ENCODE results near the gene LYSMD4. TPM values are rescaled to one million over a fixed set of nuclear protein-coding genes. Genes with fewer than 3 reads are reported as not detected.
"Not testable (repeated sequence)": the region's sequence is repeated elsewhere in the genome, so short reads cannot be mapped to it uniquely, and the experiment has no call there.

The LYSMD4 gene
- total and polyA plus RNA-seq, 2 donors, result 6.4 to 10.7 TPM

DNA sequence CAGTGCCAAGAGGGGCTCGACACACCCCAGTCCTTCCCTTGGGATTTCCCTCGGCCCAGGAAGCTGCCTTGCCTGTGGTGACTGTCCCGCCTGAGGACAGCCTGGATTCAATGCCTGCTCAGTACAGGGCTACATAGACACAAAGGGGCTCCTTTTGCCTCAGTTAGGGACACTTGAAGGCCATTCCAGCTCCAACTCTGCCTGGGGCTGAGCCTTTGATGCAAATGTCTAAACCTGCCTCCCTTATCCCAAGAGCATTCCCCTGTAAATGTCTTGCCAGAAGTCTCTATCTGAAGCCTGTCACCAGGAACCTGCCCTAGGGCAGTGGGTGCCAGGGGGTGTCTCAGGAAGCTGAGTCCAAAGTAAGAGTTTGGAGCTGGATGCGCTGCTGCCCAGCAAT is 19.3 kb upstream of the LYSMD4 start:
- peaks cover 2 to 4% of the 10 kb centered on the region in 2 donors for H3K4me1 ChIP-seq (ENCODE audit: control insufficient read depth in 2 of 2, insufficient read depth in 2 of 2, low read length in 2 of 2)
- H3K4me3 ChIP-seq (ENCODE audit: low read length in 2 of 2), result no peak overlapping the region
- no peak for DNase-seq (ENCODE audit: low read depth in 6 of 9, low spot score in 9 of 9)
- H3K9me3 ChIP-seq (ENCODE audit: control insufficient read depth in 2 of 2, insufficient read depth in 1 of 2, low read length in 1 of 2), result no peaks in the 10 kb centered on the region
- WGBS, result 89% methylated on average over 4 of the region's 4 CpGs
- H3K27ac ChIP-seq (ENCODE audit: low read depth in 1 of 2, low read length in 1 of 2), result no peak overlapping the region
- no peaks in the 10 kb centered on the region for H3K27me3 ChIP-seq (ENCODE audit: control insufficient read depth in 2 of 2, insufficient read depth in 1 of 2, low read length in 1 of 2)
- no peaks in the 10 kb centered on the region for H3K36me3 ChIP-seq (ENCODE audit: control insufficient read depth in 2 of 2, insufficient read depth in 2 of 2, low read length in 1 of 2)

DNA sequence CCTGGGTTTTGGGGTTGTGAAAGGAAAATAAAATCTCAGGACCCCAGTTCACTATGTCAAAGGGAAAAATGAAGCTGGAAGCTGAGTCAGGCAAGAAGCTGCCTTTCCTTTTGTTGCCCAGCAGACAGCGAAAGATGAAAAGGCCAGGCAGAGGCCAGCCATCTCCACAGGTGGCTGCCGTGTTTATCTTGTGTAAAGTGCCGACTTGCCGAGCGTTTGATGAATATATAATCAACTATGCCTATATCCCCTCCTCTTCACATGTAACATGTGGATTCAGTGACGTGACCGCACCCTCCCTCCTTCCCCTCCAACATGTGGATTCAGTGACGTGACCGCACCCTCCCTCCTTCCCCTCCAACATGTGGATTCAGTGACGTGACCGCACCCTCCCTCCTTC is 17.1 kb upstream of the LYSMD4 start:
- DNase-seq (ENCODE audit: low read depth in 6 of 9, low spot score in 9 of 9); H3K27me3 ChIP-seq (ENCODE audit: control insufficient read depth in 2 of 2, insufficient read depth in 1 of 2, low read length in 1 of 2); H3K36me3 ChIP-seq (ENCODE audit: control insufficient read depth in 2 of 2, insufficient read depth in 2 of 2, low read length in 1 of 2); H3K4me1 ChIP-seq (ENCODE audit: control insufficient read depth in 2 of 2, insufficient read depth in 2 of 2, low read length in 2 of 2); H3K27ac ChIP-seq (ENCODE audit: low read depth in 1 of 2, low read length in 1 of 2); H3K4me3 ChIP-seq (ENCODE audit: low read length in 2 of 2); H3K9me3 ChIP-seq (ENCODE audit: control insufficient read depth in 2 of 2, insufficient read depth in 1 of 2, low read length in 1 of 2): not testable (repeated sequence)
- WGBS, result 93% methylated on average over 11 of the region's 11 CpGs

- Histone ChIP-seq H3K36me3 (ENCODE audit: control insufficient read depth in 2 of 2, insufficient read depth in 2 of 2, low read length in 1 of 2) (no peaks in the 10 kb centered on the region), H3K4me3 (ENCODE audit: low read length in 2 of 2) (no peak overlapping the region), H3K9me3 (ENCODE audit: control insufficient read depth in 2 of 2, insufficient read depth in 1 of 2, low read length in 1 of 2) (no peaks in the 10 kb centered on the region), H3K27me3 (ENCODE audit: control insufficient read depth in 2 of 2, insufficient read depth in 1 of 2, low read length in 1 of 2) (no peaks in the 10 kb centered on the region), H3K27ac (ENCODE audit: low read depth in 1 of 2, low read length in 1 of 2) (no peak overlapping the region), H3K4me1 (ENCODE audit: control insufficient read depth in 2 of 2, insufficient read depth in 2 of 2, low read length in 2 of 2) (peaks cover 0 to 4% of the 10 kb centered on the region in 2 donors)
- WGBS, result 91% methylated on average over 6 of the region's 6 CpGs
- DNase-seq (ENCODE audit: low read depth in 6 of 9, low spot score in 9 of 9), result no peak
These were observed 16.1 kb upstream of the LYSMD4 start for GRCh38 chr15:99749386-99749785.

DNA sequence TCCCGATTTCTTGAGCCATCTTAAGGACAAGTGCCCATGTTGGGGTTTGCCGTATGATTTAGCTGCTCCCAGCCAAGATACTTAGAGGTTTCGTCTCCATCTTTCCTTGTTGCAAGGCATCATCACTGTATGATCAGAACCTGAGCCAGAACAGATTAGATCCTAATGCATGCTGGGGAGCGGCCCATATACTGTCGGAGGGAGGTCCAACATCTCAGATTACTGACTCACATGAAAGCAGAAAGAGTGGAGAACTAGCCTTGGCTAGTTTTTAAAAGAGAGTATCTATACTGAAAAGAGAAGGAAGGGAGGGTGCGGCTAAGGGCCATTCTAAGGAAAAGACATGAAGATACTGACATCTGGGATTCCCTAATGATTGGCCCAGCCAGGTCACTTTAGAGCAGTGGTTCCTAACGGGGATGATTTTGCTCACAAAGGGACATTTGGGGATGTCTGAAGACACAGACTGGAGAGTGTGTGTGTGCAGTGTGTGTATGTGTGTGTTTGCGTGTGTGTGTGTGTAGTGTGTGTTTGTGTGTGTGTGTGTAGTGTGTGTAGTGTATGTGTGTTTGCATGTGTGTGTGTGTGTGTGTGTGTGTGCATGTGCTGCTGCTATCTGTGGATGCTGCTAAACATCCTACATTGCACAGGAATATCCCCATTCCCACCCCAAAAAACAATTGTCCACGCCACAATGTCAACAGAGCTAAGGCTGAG is 12.3 kb upstream of the LYSMD4 start:
- H3K27me3 ChIP-seq (ENCODE audit: control insufficient read depth in 2 of 2, insufficient read depth in 1 of 2, low read length in 1 of 2), result no peaks in the 10 kb centered on the region
- H3K4me3 ChIP-seq (ENCODE audit: low read length in 2 of 2), result no peak overlapping the region
- no peaks in the 10 kb centered on the region for H3K4me1 ChIP-seq (ENCODE audit: control insufficient read depth in 2 of 2, insufficient read depth in 2 of 2, low read length in 2 of 2)
- H3K9me3 ChIP-seq (ENCODE audit: control insufficient read depth in 2 of 2, insufficient read depth in 1 of 2, low read length in 1 of 2), result no peaks in the 10 kb centered on the region
- no peak overlapping the region for H3K27ac ChIP-seq (ENCODE audit: low read depth in 1 of 2, low read length in 1 of 2)
- WGBS, result 95% methylated on average over 9 of the region's 9 CpGs
- H3K36me3 ChIP-seq (ENCODE audit: control insufficient read depth in 2 of 2, insufficient read depth in 2 of 2, low read length in 1 of 2), result no peaks in the 10 kb centered on the region
- DNase-seq (ENCODE audit: low read depth in 6 of 9, low spot score in 9 of 9), result no peak

- H3K4me3 ChIP-seq (ENCODE audit: low read length in 2 of 2), result no peak overlapping the region
- no peaks in the 10 kb centered on the region for H3K27me3 ChIP-seq (ENCODE audit: control insufficient read depth in 2 of 2, insufficient read depth in 1 of 2, low read length in 1 of 2)
- 98% methylated on average over 7 of the region's 7 CpGs for WGBS
- no peaks in the 10 kb centered on the region for H3K36me3 ChIP-seq (ENCODE audit: control insufficient read depth in 2 of 2, insufficient read depth in 2 of 2, low read length in 1 of 2)
- DNase-seq (ENCODE audit: low read depth in 6 of 9, low spot score in 9 of 9), result no peak
- H3K27ac ChIP-seq (ENCODE audit: low read depth in 1 of 2, low read length in 1 of 2), result no peak overlapping the region
- no peaks in the 10 kb centered on the region for H3K9me3 ChIP-seq (ENCODE audit: control insufficient read depth in 2 of 2, insufficient read depth in 1 of 2, low read length in 1 of 2)
- H3K4me1 ChIP-seq (ENCODE audit: control insufficient read depth in 2 of 2, insufficient read depth in 2 of 2, low read length in 2 of 2), result no peaks in the 10 kb centered on the region
These were observed 10.9 kb upstream of the LYSMD4 start for GRCh38 chr15:99744142-99744541.

GRCh38 chr15:99741835-99742234 is 8.6 kb upstream of the LYSMD4 start:
- no peaks in the 10 kb centered on the region for H3K9me3 ChIP-seq (ENCODE audit: control insufficient read depth in 2 of 2, insufficient read depth in 1 of 2, low read length in 1 of 2)
- no peaks in the 10 kb centered on the region for H3K4me1 ChIP-seq (ENCODE audit: control insufficient read depth in 2 of 2, insufficient read depth in 2 of 2, low read length in 2 of 2)
- no peak overlapping the region for H3K27ac ChIP-seq (ENCODE audit: low read depth in 1 of 2, low read length in 1 of 2)
- WGBS, result 77% methylated on average over 2 of the region's 2 CpGs
- no peaks in the 10 kb centered on the region for H3K36me3 ChIP-seq (ENCODE audit: control insufficient read depth in 2 of 2, insufficient read depth in 2 of 2, low read length in 1 of 2)
- no peak for DNase-seq (ENCODE audit: low read depth in 6 of 9, low spot score in 9 of 9)
- H3K4me3 ChIP-seq (ENCODE audit: low read length in 2 of 2), result no peak overlapping the region
- no peaks in the 10 kb centered on the region for H3K27me3 ChIP-seq (ENCODE audit: control insufficient read depth in 2 of 2, insufficient read depth in 1 of 2, low read length in 1 of 2)

DNA sequence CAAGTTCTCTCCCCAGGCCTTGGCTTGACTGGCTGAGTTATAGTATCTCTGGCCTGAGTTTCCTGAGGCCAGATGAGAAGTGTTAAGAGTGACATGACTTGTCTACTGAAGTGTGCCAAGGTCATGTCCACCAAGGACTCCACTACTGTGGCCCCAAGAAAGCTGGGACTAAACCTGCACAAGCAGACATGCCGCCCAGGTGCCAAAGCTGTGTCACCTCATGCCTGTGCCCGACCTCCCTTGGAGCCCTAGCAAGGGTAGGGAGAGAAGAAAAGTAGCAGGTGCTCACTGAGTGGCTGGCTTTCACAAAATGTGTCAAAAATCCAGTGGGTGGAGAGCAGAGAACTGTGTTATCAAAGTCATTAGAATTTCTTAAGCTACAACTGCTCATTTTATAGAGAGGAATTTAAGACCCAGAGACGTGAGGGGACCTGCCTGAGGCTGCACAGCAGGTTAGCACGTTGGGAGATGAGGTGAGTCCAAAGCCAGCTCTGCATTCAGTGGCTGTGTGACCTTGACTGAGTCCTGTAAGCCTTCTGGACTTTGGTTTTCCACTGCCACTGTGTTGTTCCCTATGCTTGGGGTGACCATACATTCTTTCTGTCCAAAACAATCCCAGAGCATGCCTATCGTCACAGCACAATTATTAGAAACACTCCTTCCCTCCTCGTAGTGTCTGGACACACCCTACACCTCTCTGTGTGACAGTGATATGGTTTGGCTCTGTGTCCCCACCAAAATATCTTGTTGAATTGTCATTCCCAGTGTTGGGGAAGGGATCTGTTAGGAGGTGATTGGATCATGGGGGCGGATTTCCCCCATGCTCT is 5.0 kb upstream of the LYSMD4 start:
- Histone ChIP-seq H3K9me3 (ENCODE audit: control insufficient read depth in 2 of 2, insufficient read depth in 1 of 2, low read length in 1 of 2) (peaks cover 0 to 4% of the 10 kb centered on the region in 2 donors), H3K27me3 (ENCODE audit: control insufficient read depth in 2 of 2, insufficient read depth in 1 of 2, low read length in 1 of 2) (no peaks in the 10 kb centered on the region), H3K4me3 (ENCODE audit: low read length in 2 of 2) (no peak overlapping the region), H3K36me3 (ENCODE audit: control insufficient read depth in 2 of 2, insufficient read depth in 2 of 2, low read length in 1 of 2) (no peaks in the 10 kb centered on the region), H3K4me1 (ENCODE audit: control insufficient read depth in 2 of 2, insufficient read depth in 2 of 2, low read length in 2 of 2) (peaks cover 0 to 12% of the 10 kb centered on the region in 2 donors), H3K27ac (ENCODE audit: low read depth in 1 of 2, low read length in 1 of 2) (no peak overlapping the region)
- no peak for DNase-seq (ENCODE audit: low read depth in 6 of 9, low spot score in 9 of 9)
- WGBS, result 95% methylated on average over 7 of the region's 7 CpGs

- H3K36me3 ChIP-seq (ENCODE audit: control insufficient read depth in 2 of 2, insufficient read depth in 2 of 2, low read length in 1 of 2), result no peaks in the 10 kb centered on the region
- WGBS, result 99% methylated on average over 2 of the region's 2 CpGs
These were observed 3.5 kb upstream of the LYSMD4 start for GRCh38 chr15:99736702-99737101.

GRCh38 chr15:99735868-99736267 is 2.6 kb upstream of the LYSMD4 start:
- H3K27ac ChIP-seq (ENCODE audit: low read depth in 1 of 2, low read length in 1 of 2), result no peak overlapping the region
- no peaks in the 10 kb centered on the region for H3K27me3 ChIP-seq (ENCODE audit: control insufficient read depth in 2 of 2, insufficient read depth in 1 of 2, low read length in 1 of 2)
- no peak for DNase-seq (ENCODE audit: low read depth in 6 of 9, low spot score in 9 of 9)
- H3K4me1 ChIP-seq (ENCODE audit: control insufficient read depth in 2 of 2, insufficient read depth in 2 of 2, low read length in 2 of 2), result peaks cover 7 to 25% of the 10 kb centered on the region in 2 donors
- no peak overlapping the region for H3K4me3 ChIP-seq (ENCODE audit: low read length in 2 of 2)
- no peaks in the 10 kb centered on the region for H3K36me3 ChIP-seq (ENCODE audit: control insufficient read depth in 2 of 2, insufficient read depth in 2 of 2, low read length in 1 of 2)
- H3K9me3 ChIP-seq (ENCODE audit: control insufficient read depth in 2 of 2, insufficient read depth in 1 of 2, low read length in 1 of 2), result peaks cover 0 to 4% of the 10 kb centered on the region in 2 donors
- WGBS, result 93% methylated on average over 4 of the region's 4 CpGs

More at GRCh38 chr15:99736702-99737101, 3.5 kb upstream of the LYSMD4 start:
- H3K4me1 ChIP-seq (ENCODE audit: control insufficient read depth in 2 of 2, insufficient read depth in 2 of 2, low read length in 2 of 2), result peaks cover 7 to 21% of the 10 kb centered on the region in 2 donors
- DNase-seq (ENCODE audit: low read depth in 6 of 9, low spot score in 9 of 9), result no peak
- H3K27ac ChIP-seq (ENCODE audit: low read depth in 1 of 2, low read length in 1 of 2), result no peak overlapping the region
- no peaks in the 10 kb centered on the region for H3K27me3 ChIP-seq (ENCODE audit: control insufficient read depth in 2 of 2, insufficient read depth in 1 of 2, low read length in 1 of 2)
- H3K4me3 ChIP-seq (ENCODE audit: low read length in 2 of 2), result no peak overlapping the region
- H3K9me3 ChIP-seq (ENCODE audit: control insufficient read depth in 2 of 2, insufficient read depth in 1 of 2, low read length in 1 of 2), result peaks cover 0 to 4% of the 10 kb centered on the region in 2 donors
